PC-3 (cell line): Measurements from ENCODE around the gene RIPOR3. TPM values are rescaled to one million over a fixed set of nuclear protein-coding genes. Genes with fewer than 3 reads are reported as not detected.

Experiments used
- ATAC-seq: fragments of 200-7000 bp; cut with Tn5 transposase; 2 replicates; pipeline ENCODE4 v1.9.1; 2020; ENCODE audit warnings: mild to moderate bottlenecking, moderate library complexity
- BruUV-seq: library from RNA; stranded (reverse); fragments of 400-500 nt; replicated peaks from 2 replicates; lab custom pipeline; 2021; lab: Mats Ljungman, UMichigan
- CTCF ChIA-PET: fragments of 300-600 bp; sonication (Branson Sonifier 250); formaldehyde crosslinking; loops from one replicate; lab custom pipeline; 2022; ENCODE audit warnings: antibody characterized with exemption; lab: Charles Lee
- POLR2A ChIA-PET: fragments of 300-600 bp; sonication (Branson Sonifier 250); formaldehyde crosslinking; loops from one replicate; lab custom pipeline; 2022; ENCODE audit warnings: antibody characterized with exemption; ENCODE audit not compliant: unreplicated experiment; lab: Charles Lee
- DNase-seq: peaks from one replicate; pipeline ENCODE4 v3.0.0-alpha.2; 2015
- H2AFZ ChIP-seq: fragments of 300-600 bp; sonication (generic); 2 replicates; pipeline ENCODE4 v1.6.0; 2016; ENCODE audit warnings: antibody characterized with exemption, low read length
- H3F3A ChIP-seq: fragments of 300-600 bp; sonication (generic); one replicate; pipeline ENCODE4 v1.6.0; 2017; ENCODE audit warnings: antibody characterized with exemption, low read length, control low read depth, mild to moderate bottlenecking; ENCODE audit not compliant: unreplicated experiment
- H3K27ac ChIP-seq: fragments of 300-600 bp; sonication (generic); 2 replicates; pipeline ENCODE4 v1.5.1; 2016; ENCODE audit warnings: mild to moderate bottlenecking, low read length
- H3K27me3 ChIP-seq: fragments of 300-600 bp; sonication (generic); 2 replicates; pipeline ENCODE4 v1.6.1; 2016; ENCODE audit warnings: low read length, mixed read lengths
- H3K36me3 ChIP-seq: fragments of 300-600 bp; sonication (generic); 2 replicates; pipeline ENCODE4 v1.6.1; 2016; ENCODE audit warnings: low read depth, mixed run types, low read length, mixed read lengths
- H3K4me1 ChIP-seq: fragments of 300-600 bp; sonication (generic); 2 replicates; pipeline ENCODE4 v1.5.1; 2016; ENCODE audit warnings: low read length; ENCODE audit not compliant: insufficient read depth
- H3K4me2 ChIP-seq: fragments of 300-600 bp; sonication (generic); 2 replicates; pipeline ENCODE4 v1.6.0; 2016; ENCODE audit warnings: low read length
- H3K4me3 ChIP-seq: fragments of 300-600 bp; sonication (generic); 2 replicates; pipeline ENCODE4 v1.5.1; 2016; ENCODE audit warnings: mild to moderate bottlenecking, low read length, mixed read lengths
- H3K79me2 ChIP-seq: fragments of 300-600 bp; sonication (generic); 2 replicates; pipeline ENCODE4 v1.6.1; 2017; ENCODE audit warnings: low read length, mixed read lengths
- H3K9ac ChIP-seq: fragments of 300-600 bp; sonication (generic); 2 replicates; pipeline ENCODE4 v1.6.0; 2016; ENCODE audit warnings: mild to moderate bottlenecking, low read length
- H3K9me2 ChIP-seq: fragments of 300-600 bp; sonication (generic); replicated peaks from 2 replicates; pipeline ENCODE4 v1.6.1; 2016; ENCODE audit warnings: mixed run types, low read length, mixed read lengths
- H3K9me3 ChIP-seq: fragments of 300-600 bp; sonication (generic); 2 replicates; pipeline ENCODE4 v1.6.1; 2016; ENCODE audit warnings: low read length, mixed read lengths
- H4K20me1 ChIP-seq: fragments of 300-600 bp; sonication (generic); 2 replicates; pipeline ENCODE4 v1.6.1; 2016; ENCODE audit warnings: low read length, mixed read lengths
- EZH2 ChIP-seq: fragments of 300-600 bp; sonication (generic); IDR thresholded peaks from one replicate; pipeline ENCODE4 v1.6.1; 2017; ENCODE audit warnings: antibody characterized with exemption, mild to moderate bottlenecking, low read length; ENCODE audit not compliant: unreplicated experiment
- EZH2phosphoT487 ChIP-seq: fragments of 300-600 bp; sonication (generic); IDR thresholded peaks from 2 replicates; pipeline ENCODE4 v1.6.1; 2018; ENCODE audit warnings: mild to moderate bottlenecking, antibody characterized with exemption, low read length, borderline replicate concordance
- intact Hi-C: fragments of 100-400 bp; cut with micrococcal nuclease; formaldehyde crosslinking; loops from 2 replicates; pipeline ENCODE4 v1.9.0; 2023
- total RNA-seq: library from RNA; depleted of rRNA; stranded (reverse); fragments of >200 nt; gene quantifications from 2 replicates; pipeline ENCODE4 v1.2.3, GENCODE V29; 2014
- TF ChIP-seq, protein P1 (sequence below): fragments of 300-600 bp; sonication (generic); conservative IDR thresholded peaks from 2 replicates; pipeline ENCODE4 v1.5.1; 2017; ENCODE audit warnings: antibody characterized with exemption, low read depth, mild to moderate bottlenecking, low read length

The RIPOR3 gene
- total RNA-seq, 1 experiment from 2014 or later = 0.04 TPM

DNA sequence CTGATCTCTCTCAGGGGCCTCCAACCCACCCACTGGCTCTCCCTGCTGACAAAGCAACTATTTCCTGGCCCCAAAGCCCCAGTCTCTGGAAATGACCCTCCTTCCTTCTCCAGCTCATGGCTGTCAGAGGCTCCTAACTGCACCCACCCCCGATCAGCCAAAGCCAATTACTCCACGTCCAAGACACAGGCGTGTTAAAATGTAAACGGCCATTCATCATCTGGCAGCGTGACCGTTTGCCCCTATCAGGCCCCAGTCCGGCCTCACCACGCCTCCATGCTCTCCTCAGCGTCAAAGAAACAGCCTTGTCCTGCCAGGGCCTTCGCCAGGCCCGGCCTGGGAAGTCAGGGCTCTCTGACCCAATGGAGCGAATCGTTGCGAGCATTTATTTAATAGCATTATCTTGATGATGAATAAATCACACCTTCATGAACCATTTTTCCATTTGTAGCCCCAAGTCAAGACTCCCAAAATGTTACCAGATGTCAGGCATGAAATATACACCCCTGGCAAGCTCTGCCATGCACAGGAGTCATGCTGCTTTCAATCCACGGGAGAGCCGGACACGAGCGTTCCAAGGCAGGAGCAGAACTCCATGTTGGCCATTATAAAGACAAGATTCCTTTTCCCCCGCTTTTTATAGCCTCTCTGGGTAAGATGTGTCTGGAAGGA is 17.7 kb downstream of the RIPOR3 start:
- TF ChIP-seq, protein P1, sequence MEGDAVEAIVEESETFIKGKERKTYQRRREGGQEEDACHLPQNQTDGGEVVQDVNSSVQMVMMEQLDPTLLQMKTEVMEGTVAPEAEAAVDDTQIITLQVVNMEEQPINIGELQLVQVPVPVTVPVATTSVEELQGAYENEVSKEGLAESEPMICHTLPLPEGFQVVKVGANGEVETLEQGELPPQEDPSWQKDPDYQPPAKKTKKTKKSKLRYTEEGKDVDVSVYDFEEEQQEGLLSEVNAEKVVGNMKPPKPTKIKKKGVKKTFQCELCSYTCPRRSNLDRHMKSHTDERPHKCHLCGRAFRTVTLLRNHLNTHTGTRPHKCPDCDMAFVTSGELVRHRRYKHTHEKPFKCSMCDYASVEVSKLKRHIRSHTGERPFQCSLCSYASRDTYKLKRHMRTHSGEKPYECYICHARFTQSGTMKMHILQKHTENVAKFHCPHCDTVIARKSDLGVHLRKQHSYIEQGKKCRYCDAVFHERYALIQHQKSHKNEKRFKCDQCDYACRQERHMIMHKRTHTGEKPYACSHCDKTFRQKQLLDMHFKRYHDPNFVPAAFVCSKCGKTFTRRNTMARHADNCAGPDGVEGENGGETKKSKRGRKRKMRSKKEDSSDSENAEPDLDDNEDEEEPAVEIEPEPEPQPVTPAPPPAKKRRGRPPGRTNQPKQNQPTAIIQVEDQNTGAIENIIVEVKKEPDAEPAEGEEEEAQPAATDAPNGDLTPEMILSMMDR = no peak
- no peak for TF ChIP-seq EZH2
- TF ChIP-seq EZH2phosphoT487 = no peak
- Histone ChIP-seq H3K27ac (no peak overlapping the region), H3K4me3 (no peak overlapping the region), H3K9ac (no peak overlapping the region), H3K4me2 (no peak overlapping the region), H3K36me3 (no peaks in the 10 kb centered on the region), H3K9me2 (no peaks in the 10 kb centered on the region), H4K20me1 (no peaks in the 10 kb centered on the region), H3K27me3 (no peaks in the 10 kb centered on the region), H3K4me1 (peaks cover 27% of the 10 kb centered on the region), H3K9me3 (no peaks in the 10 kb centered on the region), H3K79me2 (no peaks in the 10 kb centered on the region), H3F3A (no peaks in the 10 kb centered on the region), H2AFZ (no peak overlapping the region)
- intact Hi-C loops = no loop called here
- POLR2A ChIA-PET = no interaction called here
- DNase-seq (no peak), ATAC-seq (no peak)
- BruUV-seq = no TSS peak
- CTCF ChIA-PET = no interaction called here

GRCh38 chr20:50673146-50673465 is 18.2 kb downstream of the RIPOR3 start:
- H2AFZ ChIP-seq = no peak overlapping the region
- H3K4me1 ChIP-seq = peaks cover 22% of the 10 kb centered on the region
- no peaks in the 10 kb centered on the region for H3K27me3 ChIP-seq
- POLR2A ChIA-PET = no interaction called here
- H3K4me2 ChIP-seq = no peak overlapping the region
- TF ChIP-seq EZH2phosphoT487 (no peak), EZH2 (no peak)
- TF ChIP-seq, protein P1 = no peak
- H3K27ac ChIP-seq = no peak overlapping the region
- H3K4me3 ChIP-seq = no peak overlapping the region
- no TSS peak for BruUV-seq
- no peak for ATAC-seq
- H3K36me3 ChIP-seq = no peaks in the 10 kb centered on the region
- H4K20me1 ChIP-seq = no peaks in the 10 kb centered on the region
- intact Hi-C loops = no loop called here
- no peaks in the 10 kb centered on the region for H3K9me2 ChIP-seq
- CTCF ChIA-PET = no interaction called here
- DNase-seq = no peak
- no peaks in the 10 kb centered on the region for H3F3A ChIP-seq
- H3K9me3 ChIP-seq = no peaks in the 10 kb centered on the region
- H3K79me2 ChIP-seq = no peaks in the 10 kb centered on the region
- no peak overlapping the region for H3K9ac ChIP-seq

DNA sequence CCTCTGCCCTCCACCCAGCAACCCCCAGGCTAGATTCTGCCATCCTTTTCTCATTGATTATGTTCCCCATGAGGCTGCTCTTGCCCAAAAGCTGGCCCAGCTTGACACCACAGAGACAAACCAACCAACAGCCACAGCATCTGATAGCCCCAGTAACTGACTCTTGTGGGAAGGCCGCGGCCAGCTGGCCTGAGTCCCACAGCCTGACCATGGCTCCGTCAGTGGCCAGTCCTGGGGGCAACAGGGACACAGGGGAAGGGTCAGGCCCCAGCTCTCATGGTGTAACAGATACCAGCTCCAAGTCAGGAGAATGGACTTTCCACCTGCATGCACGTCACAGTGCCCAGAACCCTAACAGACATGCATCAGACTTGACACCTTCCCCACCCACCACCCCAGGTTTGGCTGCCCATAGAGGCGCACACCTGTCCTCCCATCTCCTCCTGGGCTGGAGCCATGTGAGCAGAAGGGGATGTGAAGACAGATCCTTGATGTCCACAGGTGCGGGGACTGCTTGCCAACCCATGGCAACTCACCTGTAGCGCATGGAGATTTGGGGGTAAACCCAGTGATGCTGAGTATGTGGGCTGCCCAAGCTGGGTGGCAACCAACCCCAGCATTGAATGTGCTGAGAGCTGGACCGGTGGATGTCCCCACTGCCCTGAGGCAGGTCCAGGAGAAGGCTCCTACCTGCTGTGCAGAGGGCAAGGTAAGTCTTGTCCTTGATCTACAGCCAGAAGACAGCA is 18.8 kb downstream of the RIPOR3 start:
- CTCF ChIA-PET = interaction anchor here (0.6 kb wide), 1 partner anchor 68 kb away, joined by 8 read pairs; no protein-coding TSS in a partner anchor

More for the DNA sequence above, 18.8 kb downstream of the RIPOR3 start:
- Histone ChIP-seq H3K27ac (no peak overlapping the region), H3K4me2 (no peak overlapping the region), H3F3A (no peaks in the 10 kb centered on the region), H3K4me1 (peaks cover 22% of the 10 kb centered on the region), H3K27me3 (no peaks in the 10 kb centered on the region), H2AFZ (no peak overlapping the region), H3K9ac (no peak overlapping the region), H3K9me2 (no peaks in the 10 kb centered on the region), H3K36me3 (no peaks in the 10 kb centered on the region), H4K20me1 (no peaks in the 10 kb centered on the region), H3K9me3 (no peaks in the 10 kb centered on the region), H3K79me2 (no peaks in the 10 kb centered on the region), H3K4me3 (no peak overlapping the region)
- DNase-seq = no peak
- intact Hi-C loops = no loop called here
- POLR2A ChIA-PET = no interaction called here
- TF ChIP-seq EZH2phosphoT487 = no peak
- TF ChIP-seq EZH2 = no peak
- TF ChIP-seq, protein P1 = no peak
- ATAC-seq = no peak
- no TSS peak for BruUV-seq
